Mesendoderm (in vitro differentiated cells): ENCODE data around the gene CASKIN2.

Experiments
- DNase-seq: peaks from one replicate; pipeline ENCODE4 v3.0.0; 2013
- H2AK5ac ChIP-seq: 2 replicates; pipeline ENCODE4 v1.6.1; 2013; ENCODE audit warnings: low read length, inconsistent platforms
- H2BK120ac ChIP-seq: 2 replicates; pipeline ENCODE4 v1.6.1; 2013; ENCODE audit warnings: low read depth, mild to moderate bottlenecking, low read length, moderate library complexity, mixed read lengths
- H2BK15ac ChIP-seq: replicated peaks from 2 replicates; pipeline ENCODE4 v1.6.1; 2013; ENCODE audit warnings: low read depth, mild to moderate bottlenecking, moderate library complexity
- H2BK5ac ChIP-seq: 2 replicates; pipeline ENCODE4 v1.6.1; 2013; ENCODE audit warnings: low read length, inconsistent platforms
- H3K18ac ChIP-seq: 2 replicates; pipeline ENCODE4 v1.6.1; 2013; ENCODE audit warnings: mild to moderate bottlenecking, low read length, mixed read lengths
- H3K23ac ChIP-seq: one replicate; pipeline ENCODE4 v1.6.1; 2013; ENCODE audit warnings: low read length
- H3K27ac ChIP-seq: 2 replicates; pipeline ENCODE4 v1.5.1; 2013; ENCODE audit warnings: low read depth, mild to moderate bottlenecking, inconsistent platforms, low read length, moderate library complexity
- H3K27me3 ChIP-seq: 2 replicates; pipeline ENCODE4 v1.6.1; 2013; ENCODE audit warnings: low read length, control low read depth, mild to moderate bottlenecking, inconsistent platforms; ENCODE audit not compliant: insufficient read depth, poor library complexity
- H3K36me3 ChIP-seq: 2 replicates; pipeline ENCODE4 v1.6.1; 2013; ENCODE audit warnings: low read length, inconsistent platforms; ENCODE audit not compliant: control insufficient read depth, insufficient read depth
- H3K4ac ChIP-seq: one replicate; pipeline ENCODE4 v1.6.1; 2013; ENCODE audit warnings: low read depth, mild to moderate bottlenecking, low read length, moderate library complexity
- H3K4me1 ChIP-seq: 2 replicates; pipeline ENCODE4 v1.6.1; 2013; ENCODE audit warnings: low read depth, low read length, inconsistent platforms; ENCODE audit not compliant: control insufficient read depth
- H3K4me2 ChIP-seq: 2 replicates; pipeline ENCODE4 v1.6.1; 2013; ENCODE audit warnings: low read length
- H3K4me3 ChIP-seq: 2 replicates; pipeline ENCODE4 v1.5.1; 2013; ENCODE audit warnings: mild to moderate bottlenecking, low read length
- H3K56ac ChIP-seq: one replicate; pipeline ENCODE4 v1.6.1; 2013; ENCODE audit warnings: low read length
- H3K79me1 ChIP-seq: 2 replicates; pipeline ENCODE4 v1.6.1; 2013; ENCODE audit warnings: low read length, inconsistent platforms
- H3K79me2 ChIP-seq: 2 replicates; pipeline ENCODE4 v1.6.1; 2013; ENCODE audit warnings: mild to moderate bottlenecking, low read length; ENCODE audit not compliant: control insufficient read depth, insufficient read depth
- H3K9ac ChIP-seq: 2 replicates; pipeline ENCODE4 v1.6.1; 2013; ENCODE audit warnings: low read length, inconsistent platforms
- H4K5ac ChIP-seq: one replicate; pipeline ENCODE4 v1.6.1; 2013; ENCODE audit warnings: low read length
- H4K8ac ChIP-seq: one replicate; pipeline ENCODE4 v1.6.1; 2013; ENCODE audit warnings: low read depth, mild to moderate bottlenecking, control low read depth, low read length, moderate library complexity
- WGBS: extraction: QIAGEN DNeasy Blood & Tissue Kit; methylation state at CpG from one replicate; pipeline ENCODE4 v1.1.7; 2013; ENCODE audit warnings: low lambda C conversion rate, missing lambda C conversion rate; ENCODE audit not compliant: insufficient coverage; ENCODE audit errors: extremely low coverage; 5-methylcytosine and 5-hydroxymethylcytosine counted together

CASKIN2 gene

DNA sequence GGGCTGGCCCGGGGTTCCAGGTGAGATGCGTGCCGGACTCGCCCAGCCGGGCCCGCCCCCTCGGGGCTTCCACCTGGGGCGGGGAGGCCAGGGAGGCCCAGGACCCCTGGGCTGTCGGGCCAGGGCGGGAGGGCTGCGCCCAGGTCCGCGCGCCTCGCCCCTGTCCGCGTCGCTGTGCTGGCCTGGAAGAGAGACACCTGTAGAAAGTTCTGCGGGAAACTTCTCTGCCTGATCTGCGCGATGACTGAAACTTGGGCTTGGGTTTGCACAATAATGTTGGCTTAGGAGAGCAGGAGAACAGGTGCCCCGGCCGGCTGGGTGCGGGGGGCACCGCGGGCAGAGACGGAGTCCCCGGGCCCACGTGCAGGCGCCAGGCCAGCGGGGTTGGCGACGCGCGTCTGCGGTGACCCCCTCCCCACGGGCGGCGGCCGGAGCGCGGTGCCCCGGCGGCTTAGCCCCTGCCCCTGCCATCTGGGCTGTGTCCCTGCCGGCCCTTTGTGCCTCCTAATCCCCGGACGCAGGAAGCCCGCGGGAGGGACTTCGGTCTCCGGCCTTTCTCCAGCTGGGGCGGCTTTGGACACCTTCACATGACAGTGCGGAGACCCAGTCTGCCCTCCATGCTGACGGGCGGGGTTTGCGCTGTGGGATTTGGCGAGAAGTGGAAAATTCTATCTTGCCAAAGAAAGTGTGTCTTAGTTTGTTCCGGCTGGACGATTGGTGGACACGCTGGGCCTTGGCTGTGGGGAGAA, 10.6 kb upstream of the CASKIN2 start:
- H3K27ac ChIP-seq: peak overlapping the region; percentile 36
- no CpG with 5 or more reads among the region's 60 CpGs for WGBS

DNA sequence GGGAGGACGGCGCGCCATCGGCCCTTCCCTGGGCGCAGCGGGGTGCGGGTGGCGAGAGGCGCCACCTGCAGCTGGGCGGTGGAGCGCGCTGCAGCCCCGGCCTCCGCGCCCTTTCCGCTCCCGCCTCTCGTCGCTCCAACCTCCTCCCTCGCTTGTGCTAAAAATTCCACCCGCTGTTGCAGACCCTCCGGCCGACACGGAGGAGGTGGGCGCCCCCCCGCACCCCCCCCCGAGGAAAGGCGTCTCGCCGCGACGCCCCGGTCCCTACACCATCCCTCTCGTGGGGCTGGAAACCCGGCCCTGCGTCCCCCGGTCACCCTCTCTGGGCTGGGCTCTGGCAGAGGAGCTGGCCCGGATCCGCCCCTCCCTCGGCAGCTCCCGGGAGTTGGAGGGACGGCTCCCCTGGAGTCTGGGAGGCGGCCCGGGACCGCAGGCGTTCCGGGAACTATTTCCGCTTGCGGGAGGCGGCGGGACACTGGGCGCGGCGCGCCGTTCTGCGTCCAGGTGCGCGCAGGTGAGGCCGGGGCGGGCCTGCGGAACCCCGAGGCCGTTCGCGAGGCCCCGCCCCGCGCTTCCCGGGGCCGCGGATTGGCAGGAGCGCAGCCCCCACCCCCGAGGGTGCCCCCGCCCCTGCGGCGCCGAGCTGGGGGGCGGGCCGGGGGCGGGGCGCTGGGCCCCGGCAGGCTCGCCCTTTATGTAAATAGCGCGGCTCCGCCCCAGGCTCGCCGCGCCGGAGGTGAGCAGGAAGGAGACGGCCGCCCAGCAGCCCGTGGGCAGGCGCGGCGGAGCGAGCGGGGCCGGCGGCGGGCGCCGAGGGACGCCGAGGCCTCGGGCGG, 9.9 kb upstream of the CASKIN2 start, which contains the start of gene LLGL2:
TSS of gene LLGL2 (plus strand) at position 728 of the 836 bp plus-strand sequence. CDS start 17,730 bp downstream, outside the sequence.
- Histone ChIP-seq H2BK5ac (no peak within 1 kb of the TSS), H3K56ac (peak within 1 kb of the TSS; percentile 87), H3K79me2 (no peaks in the 10 kb centered on the region), H3K27ac (peak within 1 kb of the TSS; percentile 60), H4K8ac (no peak within 1 kb of the TSS), H2BK15ac (no peak within 1 kb of the TSS), H3K4me1 (no peaks in the 10 kb centered on the region), H4K5ac (no peak within 1 kb of the TSS), H2BK120ac (no peak within 1 kb of the TSS), H3K4me3 (peak within 1 kb of the TSS; percentile 50), H3K36me3 (peaks cover 3% of the 10 kb centered on the region), H3K4ac (peak within 1 kb of the TSS; percentile 86), H3K27me3 (no peaks in the 10 kb centered on the region), H3K79me1 (peaks cover 2% of the 10 kb centered on the region), H2AK5ac (no peak within 1 kb of the TSS), H3K4me2 (peak within 1 kb of the TSS; percentile 84), H3K18ac (peak within 1 kb of the TSS; percentile 72), H3K9ac (peak within 1 kb of the TSS; percentile 77), H3K23ac (peak within 1 kb of the TSS; percentile 29)
- no CpG with 5 or more reads among the region's 108 CpGs for WGBS
- peak; percentile 94 for DNase-seq

More for the DNA sequence above, 10.6 kb upstream of the CASKIN2 start:
- H2BK15ac ChIP-seq: no peak overlapping the region
- H3K79me2 ChIP-seq: no peaks in the 10 kb centered on the region
- H3K4me2 ChIP-seq: peak overlapping the region; percentile 75
- H2BK5ac ChIP-seq: no peak overlapping the region
- peaks cover 3% of the 10 kb centered on the region for H3K36me3 ChIP-seq
- H4K8ac ChIP-seq: no peak overlapping the region
- H3K4me3 ChIP-seq: peak overlapping the region; percentile 50
- peak; percentile 40 for DNase-seq
- no peaks in the 10 kb centered on the region for H3K4me1 ChIP-seq
- no peak overlapping the region for H2AK5ac ChIP-seq
- H3K4ac ChIP-seq: peak overlapping the region; percentile 56
- peak overlapping the region; percentile 29 for H3K23ac ChIP-seq
- no peak overlapping the region for H2BK120ac ChIP-seq
- H3K79me1 ChIP-seq: peaks cover 2% of the 10 kb centered on the region
- peak overlapping the region; percentile 75 for H3K56ac ChIP-seq
- H4K5ac ChIP-seq: no peak overlapping the region
- H3K27me3 ChIP-seq: no peaks in the 10 kb centered on the region
- H3K9ac ChIP-seq: peak overlapping the region; percentile 66
- peak overlapping the region; percentile 72 for H3K18ac ChIP-seq

DNA sequence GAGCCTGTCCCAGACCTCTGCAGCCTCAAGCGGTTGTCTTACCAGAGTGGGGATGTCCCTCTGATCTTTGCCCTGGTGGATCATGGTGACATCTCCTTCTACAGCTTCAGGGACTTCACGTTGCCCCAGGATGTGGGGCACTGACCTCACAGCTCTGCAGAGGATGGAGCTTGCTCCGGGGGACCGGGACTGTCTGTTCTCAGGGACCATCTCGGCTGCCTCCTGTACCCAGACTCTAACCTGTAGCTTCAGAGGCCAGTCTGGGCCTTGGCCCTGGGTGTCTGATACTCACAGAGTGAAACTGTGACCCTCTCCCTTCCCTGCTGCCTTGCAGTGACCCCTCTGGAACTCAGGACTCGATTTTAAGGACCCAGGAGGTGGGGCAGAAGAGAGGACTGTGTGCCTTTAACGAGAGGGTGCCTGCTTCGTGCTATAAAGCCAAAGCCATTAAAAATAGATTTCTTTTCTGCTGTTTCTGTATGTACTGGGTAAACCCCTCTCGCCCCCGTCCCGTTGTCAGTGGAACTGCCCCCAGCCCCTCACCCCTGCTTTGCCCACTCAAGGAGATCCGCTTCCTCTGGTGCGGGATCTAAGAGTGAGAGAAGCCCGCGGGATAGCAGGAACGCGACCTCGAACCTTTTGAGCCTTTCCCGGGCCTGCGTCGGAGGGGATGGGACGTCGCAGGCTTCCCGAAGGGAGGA, 9.1 kb upstream of the CASKIN2 start:
- Histone ChIP-seq H3K23ac (no peak overlapping the region), H3K79me2 (no peaks in the 10 kb centered on the region), H3K56ac (peak overlapping the region; percentile 87), H3K9ac (peak overlapping the region; percentile 77), H2AK5ac (no peak overlapping the region), H3K4me3 (peak overlapping the region; percentile 22), H3K4ac (no peak overlapping the region), H3K4me1 (no peaks in the 10 kb centered on the region), H3K4me2 (peak overlapping the region; percentile 84), H2BK120ac (no peak overlapping the region), H4K5ac (no peak overlapping the region), H3K18ac (peak overlapping the region; percentile 26), H3K36me3 (peaks cover 3% of the 10 kb centered on the region), H3K79me1 (no peaks in the 10 kb centered on the region), H3K27ac (no peak overlapping the region), H2BK15ac (no peak overlapping the region), H4K8ac (no peak overlapping the region), H2BK5ac (no peak overlapping the region), H3K27me3 (no peaks in the 10 kb centered on the region)
- no CpG with 5 or more reads among the region's 24 CpGs for WGBS
- DNase-seq: no peak

DNA sequence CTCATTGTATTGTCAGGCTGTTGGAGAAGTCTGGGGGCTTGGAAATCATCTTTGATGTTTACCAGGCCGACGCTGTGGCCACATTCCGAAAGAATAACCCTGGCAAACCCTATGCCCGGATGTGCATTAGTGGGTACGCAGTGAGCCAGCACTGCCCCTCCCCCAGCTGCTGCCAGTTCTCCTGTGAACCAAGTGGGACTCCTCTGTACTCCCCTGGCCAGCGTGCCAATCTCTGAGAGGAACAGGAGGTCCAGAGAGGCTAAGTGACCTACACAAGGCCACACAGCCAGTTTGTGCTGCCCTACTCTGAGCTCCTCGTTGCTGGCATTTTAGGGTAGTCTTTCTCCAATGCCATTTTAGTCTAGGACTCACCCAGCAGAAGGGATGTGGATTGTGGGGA, 8.3 kb upstream of the CASKIN2 start:
- H2BK120ac ChIP-seq: no peak overlapping the region
- H3K27ac ChIP-seq: no peak overlapping the region
- H3K27me3 ChIP-seq: no peaks in the 10 kb centered on the region
- no peak overlapping the region for H3K4me3 ChIP-seq
- no peak overlapping the region for H2BK5ac ChIP-seq
- no peak overlapping the region for H3K4me2 ChIP-seq
- H4K8ac ChIP-seq: no peak overlapping the region
- no peak overlapping the region for H3K9ac ChIP-seq
- H3K4ac ChIP-seq: no peak overlapping the region
- no peak overlapping the region for H4K5ac ChIP-seq
- no peaks in the 10 kb centered on the region for H3K79me1 ChIP-seq
- H3K23ac ChIP-seq: no peak overlapping the region
- H3K79me2 ChIP-seq: no peaks in the 10 kb centered on the region
- H3K56ac ChIP-seq: no peak overlapping the region
- no CpG with 5 or more reads among the region's 7 CpGs for WGBS
- no peak for DNase-seq
- no peaks in the 10 kb centered on the region for H3K4me1 ChIP-seq
- no peak overlapping the region for H2AK5ac ChIP-seq
- no peak overlapping the region for H3K18ac ChIP-seq
- H2BK15ac ChIP-seq: no peak overlapping the region
- H3K36me3 ChIP-seq: peaks cover 3% of the 10 kb centered on the region

DNA sequence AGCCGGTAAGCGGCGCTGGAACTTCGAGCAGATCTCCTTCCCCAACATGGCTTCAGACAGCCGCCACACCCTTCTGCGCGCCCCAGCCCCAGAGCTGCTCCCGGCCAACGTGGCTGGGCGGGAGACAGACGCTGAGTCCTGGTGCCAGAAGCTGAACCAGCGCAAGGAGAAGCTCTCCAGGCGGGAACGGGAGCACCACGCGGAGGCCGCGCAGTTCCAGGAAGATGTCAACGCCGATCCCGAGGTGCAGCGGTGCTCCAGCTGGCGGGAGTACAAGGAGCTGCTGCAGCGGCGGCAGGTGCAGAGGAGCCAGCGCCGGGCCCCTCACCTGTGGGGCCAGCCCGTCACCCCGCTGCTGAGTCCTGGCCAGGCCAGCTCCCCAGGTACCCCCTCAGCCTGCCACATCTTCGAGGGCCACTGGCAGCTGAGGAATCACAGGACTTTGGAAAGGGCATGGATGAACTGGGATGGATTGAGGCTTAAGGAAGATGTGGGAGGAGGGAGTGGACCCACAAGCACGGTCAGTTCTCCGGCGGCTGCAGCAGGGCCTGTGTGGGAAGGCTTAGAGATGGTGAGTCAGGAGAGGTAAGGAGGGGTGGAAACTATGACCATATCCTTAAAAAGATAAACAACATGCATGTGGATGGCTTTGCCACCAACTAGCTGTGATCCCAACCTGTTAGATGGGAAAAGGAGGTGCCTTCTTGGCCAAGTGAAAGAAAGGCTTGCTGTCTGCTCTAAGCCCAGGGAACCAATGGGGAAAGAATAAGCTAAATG, 6.8 kb upstream of the CASKIN2 start:
- H3K36me3 ChIP-seq: peaks cover 3% of the 10 kb centered on the region
- H3K56ac ChIP-seq: no peak overlapping the region
- no peak overlapping the region for H3K9ac ChIP-seq
- no peak overlapping the region for H4K8ac ChIP-seq
- H3K27me3 ChIP-seq: no peaks in the 10 kb centered on the region
- no peak overlapping the region for H3K23ac ChIP-seq
- no peak overlapping the region for H3K4ac ChIP-seq
- no peaks in the 10 kb centered on the region for H3K4me1 ChIP-seq
- no peak overlapping the region for H2BK5ac ChIP-seq
- H3K79me1 ChIP-seq: peaks cover 6% of the 10 kb centered on the region
- H2BK120ac ChIP-seq: no peak overlapping the region
- no peak overlapping the region for H2BK15ac ChIP-seq
- no peak overlapping the region for H4K5ac ChIP-seq
- no CpG with 5 or more reads among the region's 33 CpGs for WGBS
- H3K4me3 ChIP-seq: no peak overlapping the region
- H2AK5ac ChIP-seq: no peak overlapping the region
- H3K18ac ChIP-seq: no peak overlapping the region
- DNase-seq: no peak
- H3K27ac ChIP-seq: no peak overlapping the region
- no peak overlapping the region for H3K4me2 ChIP-seq
- H3K79me2 ChIP-seq: no peaks in the 10 kb centered on the region
